Keratinocyte (primary cell): ENCODE results near the gene PTPRN2. TPM values are rescaled to one million over a fixed set of nuclear protein-coding genes. Genes with fewer than 3 reads are reported as not detected.
"Not testable (repeated sequence)": the region's sequence is repeated elsewhere in the genome, so short reads cannot be mapped to it uniquely, and the experiment has no call there.

ENCODE experiments used
- DNase-seq: peaks from one replicate; pipeline ENCODE4 v3.0.0-alpha.2; 2011; ENCODE audit warnings: low read depth, missing footprints, low spot score
- FAIRE-seq: peaks from 2 replicates; lab custom pipeline; 2011; peaks lifted over from hg19 to GRCh38; lab: Jason Lieb, UNC
- H2AFZ ChIP-seq: 2 replicates; pipeline ENCODE4 v1.6.0; 2012; ENCODE audit warnings: low read length, control low read depth, inconsistent platforms; ENCODE audit not compliant: control insufficient read depth
- H3K27ac ChIP-seq: 2 replicates; pipeline ENCODE4 v1.5.1; 2011; ENCODE audit warnings: low read length; ENCODE audit not compliant: control insufficient read depth, insufficient read depth
- H3K27me3 ChIP-seq: 3 replicates; pipeline ENCODE4 v1.6.0; 2011; ENCODE audit warnings: low read length; ENCODE audit not compliant: control insufficient read depth, insufficient read depth; ENCODE audit errors: extremely low read depth
- H3K36me3 ChIP-seq, 2 experiments: 2 replicates in 1 of 2; 3 replicates in 1 of 2; pipeline ENCODE4 v1.5.1; 2011; ENCODE audit warnings: low read length in 2 of 2, mild to moderate bottlenecking in 1 of 2; ENCODE audit not compliant: control insufficient read depth in 2 of 2, insufficient read depth in 2 of 2; ENCODE audit errors: extremely low read depth in 1 of 2
- H3K4me1 ChIP-seq: 3 replicates; pipeline ENCODE4 v1.5.1; 2011; ENCODE audit warnings: low read length; ENCODE audit not compliant: control insufficient read depth, insufficient read depth; ENCODE audit errors: extremely low read depth
- H3K4me2 ChIP-seq: 3 replicates; pipeline ENCODE4 v1.6.0; 2011; ENCODE audit warnings: low read depth, low read length; ENCODE audit not compliant: control insufficient read depth, insufficient read depth; ENCODE audit errors: extremely low read depth
- H3K4me3 ChIP-seq, 3 experiments: fragments of 200-600 bp in 1 of 3; sonication (generic) in 1 of 3; 2 replicates in 2 of 3; 3 replicates in 1 of 3; pipeline ENCODE4 v1.5.1; 2011 to 2016; ENCODE audit warnings: low read length in 3 of 3, mild to moderate bottlenecking in 3 of 3, control low read depth in 2 of 3, inconsistent platforms in 1 of 3, low read depth in 1 of 3, mixed read lengths in 1 of 3, mixed run types in 1 of 3, moderate library complexity in 1 of 3; ENCODE audit not compliant: control insufficient read depth in 2 of 3, insufficient read depth in 2 of 3; ENCODE audit errors: extremely low read depth in 1 of 3
- H3K79me2 ChIP-seq: 2 replicates; pipeline ENCODE4 v1.6.0; 2012; ENCODE audit warnings: low read length; ENCODE audit not compliant: control insufficient read depth, insufficient read depth
- H3K9ac ChIP-seq: 3 replicates; pipeline ENCODE4 v1.6.0; 2011; ENCODE audit warnings: low read length; ENCODE audit not compliant: control insufficient read depth, insufficient read depth; ENCODE audit errors: extremely low read depth
- H3K9me1 ChIP-seq: 3 replicates; pipeline ENCODE4 v1.6.0; 2011; ENCODE audit warnings: low read length; ENCODE audit not compliant: control insufficient read depth, insufficient read depth; ENCODE audit errors: extremely low read depth
- H3K9me3 ChIP-seq: 2 replicates; pipeline ENCODE4 v1.5.1; 2012; ENCODE audit warnings: low read depth, low read length; ENCODE audit not compliant: control insufficient read depth
- H4K20me1 ChIP-seq: 3 replicates; pipeline ENCODE4 v1.6.0; 2011; ENCODE audit warnings: low read length; ENCODE audit not compliant: control insufficient read depth, insufficient read depth; ENCODE audit errors: extremely low read depth
- EZH2 ChIP-seq: IDR thresholded peaks from one replicate; pipeline ENCODE4 v1.6.1; 2012; ENCODE audit warnings: inconsistent platforms, mild to moderate bottlenecking, low read length, moderate library complexity
- dilution Hi-C: fragments of 300-500 bp; cut with MboI; formaldehyde crosslinking; loops from one replicate; pipeline ENCODE4 v1.7.0; 2020; ENCODE audit warnings: low sequenced_read_pairs; ENCODE audit not compliant: extremely low pct_ligation_motif_present
- polyA plus RNA-seq, 5 experiments: library from polyadenylated mRNA; depleted of rRNA in 3 of 5; stranded (reverse) in 3 of 5; stranded (forward) in 1 of 5; unstranded in 1 of 5; fragments of >200 nt; gene quantifications; 1 replicate in 1 of 5; 2 replicates in 3 of 5; 3 replicates in 1 of 5; pipeline versions ENCODE4 v1.2.1 to v1.2.3, GENCODE V29; 2011 to 2012; ENCODE audit warnings: missing spikeins in 2 of 5, low read depth in 1 of 5, low replicate concordance in 1 of 5
- TF ChIP-seq, protein P1 (sequence below), 3 experiments: IDR thresholded peaks in 1 of 3; conservative IDR thresholded peaks in 1 of 3; optimal IDR thresholded peaks in 1 of 3; 2 replicates in 2 of 3; 3 replicates in 1 of 3; pipeline versions ENCODE3 to v1.5.1; 2011; ENCODE audit warnings: low read length in 3 of 3, mild to moderate bottlenecking in 3 of 3, moderate library complexity in 2 of 3, control low read depth in 1 of 3, inconsistent platforms in 1 of 3; ENCODE audit not compliant: insufficient read depth in 2 of 3; ENCODE audit errors: extremely low read depth in 1 of 3

PTPRN2 gene
- polyA plus RNA-seq, 1 donor (not counting 4 experiments of a cell fraction or from before 2014, with no cell fraction given): not detected

DNA sequence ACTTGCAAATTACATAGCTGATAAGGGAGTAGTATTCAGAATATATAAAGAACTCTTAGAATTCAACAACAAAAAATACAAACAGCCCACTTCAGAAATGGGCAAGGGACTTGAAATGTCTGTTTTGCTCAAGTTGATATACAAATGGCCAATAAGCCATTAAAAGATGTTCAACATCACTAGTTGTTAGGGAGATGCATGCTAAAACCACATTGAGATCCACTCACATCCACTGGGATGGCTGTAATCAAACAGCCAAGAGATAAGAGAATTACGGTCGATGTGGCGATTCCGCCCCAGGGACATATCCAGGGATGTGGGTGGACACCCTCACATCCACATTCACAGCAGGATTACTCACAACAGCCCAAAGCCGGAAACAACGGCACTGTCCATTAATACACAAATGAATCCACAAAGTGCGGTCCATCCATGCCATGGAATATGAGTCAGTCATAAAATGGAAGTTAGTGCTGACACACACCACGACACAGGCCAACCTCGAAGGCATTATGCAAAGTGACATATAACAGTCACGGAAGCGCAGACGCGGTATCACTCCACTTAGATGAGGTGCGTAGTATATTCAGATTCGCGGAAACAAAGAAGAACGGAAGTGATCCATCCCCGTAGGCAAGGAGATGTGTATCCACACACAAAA, 1023.0 kb downstream of the PTPRN2 start:
- H3K79me2 ChIP-seq: no peaks in the 10 kb centered on the region
- no peaks in the 10 kb centered on the region for H3K27me3 ChIP-seq
- no peak for TF ChIP-seq EZH2
- TF ChIP-seq, protein P1, sequence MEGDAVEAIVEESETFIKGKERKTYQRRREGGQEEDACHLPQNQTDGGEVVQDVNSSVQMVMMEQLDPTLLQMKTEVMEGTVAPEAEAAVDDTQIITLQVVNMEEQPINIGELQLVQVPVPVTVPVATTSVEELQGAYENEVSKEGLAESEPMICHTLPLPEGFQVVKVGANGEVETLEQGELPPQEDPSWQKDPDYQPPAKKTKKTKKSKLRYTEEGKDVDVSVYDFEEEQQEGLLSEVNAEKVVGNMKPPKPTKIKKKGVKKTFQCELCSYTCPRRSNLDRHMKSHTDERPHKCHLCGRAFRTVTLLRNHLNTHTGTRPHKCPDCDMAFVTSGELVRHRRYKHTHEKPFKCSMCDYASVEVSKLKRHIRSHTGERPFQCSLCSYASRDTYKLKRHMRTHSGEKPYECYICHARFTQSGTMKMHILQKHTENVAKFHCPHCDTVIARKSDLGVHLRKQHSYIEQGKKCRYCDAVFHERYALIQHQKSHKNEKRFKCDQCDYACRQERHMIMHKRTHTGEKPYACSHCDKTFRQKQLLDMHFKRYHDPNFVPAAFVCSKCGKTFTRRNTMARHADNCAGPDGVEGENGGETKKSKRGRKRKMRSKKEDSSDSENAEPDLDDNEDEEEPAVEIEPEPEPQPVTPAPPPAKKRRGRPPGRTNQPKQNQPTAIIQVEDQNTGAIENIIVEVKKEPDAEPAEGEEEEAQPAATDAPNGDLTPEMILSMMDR (optimal IDR thresholded peaks at IDR 0.05 in 1 of 3, IDR thresholded peaks at IDR 0.05 in 1 of 3, conservative IDR thresholded peaks at IDR 0.05 in 1 of 3; ENCODE audit: extremely low read depth in 1 of 3, insufficient read depth in 2 of 3, low read length in 3 of 3): no peak
- dilution Hi-C loops: no loop called here
- peaks cover 27% of the 10 kb centered on the region for H3K9me3 ChIP-seq
- no peak overlapping the region for H3K27ac ChIP-seq
- H3K36me3 ChIP-seq: no peaks in the 10 kb centered on the region
- H3K4me1 ChIP-seq: no peaks in the 10 kb centered on the region
- no peaks in the 10 kb centered on the region for H3K9me1 ChIP-seq
- no peak overlapping the region for H3K4me3 ChIP-seq
- H2AFZ ChIP-seq: no peak overlapping the region
- H4K20me1 ChIP-seq: no peaks in the 10 kb centered on the region
- no peak for FAIRE-seq
- no peak overlapping the region for H3K4me2 ChIP-seq
- no peak for DNase-seq
- no peak overlapping the region for H3K9ac ChIP-seq

DNA sequence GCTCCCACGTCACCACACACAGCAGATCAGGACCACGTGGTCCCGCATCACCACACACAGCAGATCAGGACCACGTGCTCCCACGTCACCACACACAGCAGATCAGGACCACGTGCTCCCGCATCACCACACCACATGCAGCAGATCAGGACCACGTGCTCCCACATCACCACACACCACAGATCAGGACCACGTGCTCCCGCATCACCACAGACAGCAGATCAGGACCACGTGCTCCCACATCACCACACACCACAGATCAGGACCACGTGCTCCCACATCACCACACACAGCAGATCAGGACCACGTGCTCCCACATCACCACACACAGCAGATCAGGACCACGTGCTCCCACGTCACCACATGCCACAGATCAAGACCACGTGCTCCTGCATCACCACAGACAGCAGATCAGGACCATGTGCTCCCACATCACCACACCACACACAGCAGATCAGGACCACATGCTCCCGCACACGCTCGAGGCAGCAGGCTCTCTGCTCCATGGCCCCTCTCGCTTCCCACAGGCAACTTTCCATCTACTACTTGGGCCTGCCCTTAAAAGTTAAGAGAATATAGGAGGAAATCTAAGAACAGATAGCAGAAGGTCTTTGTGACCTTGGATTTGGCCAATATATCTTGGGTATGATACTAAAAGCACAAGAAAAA, 1024.0 kb downstream of the PTPRN2 start:
- H3K36me3 ChIP-seq, H3K4me2 ChIP-seq, H3K9me1 ChIP-seq, H3K4me1 ChIP-seq, H4K20me1 ChIP-seq, dilution Hi-C loops, H3K4me3 ChIP-seq, H3K27ac ChIP-seq, H3K79me2 ChIP-seq, FAIRE-seq, DNase-seq, H2AFZ ChIP-seq, H3K9ac ChIP-seq, H3K27me3 ChIP-seq: not testable (repeated sequence)
- H3K9me3 ChIP-seq: peaks cover 30% of the 10 kb centered on the region

DNA sequence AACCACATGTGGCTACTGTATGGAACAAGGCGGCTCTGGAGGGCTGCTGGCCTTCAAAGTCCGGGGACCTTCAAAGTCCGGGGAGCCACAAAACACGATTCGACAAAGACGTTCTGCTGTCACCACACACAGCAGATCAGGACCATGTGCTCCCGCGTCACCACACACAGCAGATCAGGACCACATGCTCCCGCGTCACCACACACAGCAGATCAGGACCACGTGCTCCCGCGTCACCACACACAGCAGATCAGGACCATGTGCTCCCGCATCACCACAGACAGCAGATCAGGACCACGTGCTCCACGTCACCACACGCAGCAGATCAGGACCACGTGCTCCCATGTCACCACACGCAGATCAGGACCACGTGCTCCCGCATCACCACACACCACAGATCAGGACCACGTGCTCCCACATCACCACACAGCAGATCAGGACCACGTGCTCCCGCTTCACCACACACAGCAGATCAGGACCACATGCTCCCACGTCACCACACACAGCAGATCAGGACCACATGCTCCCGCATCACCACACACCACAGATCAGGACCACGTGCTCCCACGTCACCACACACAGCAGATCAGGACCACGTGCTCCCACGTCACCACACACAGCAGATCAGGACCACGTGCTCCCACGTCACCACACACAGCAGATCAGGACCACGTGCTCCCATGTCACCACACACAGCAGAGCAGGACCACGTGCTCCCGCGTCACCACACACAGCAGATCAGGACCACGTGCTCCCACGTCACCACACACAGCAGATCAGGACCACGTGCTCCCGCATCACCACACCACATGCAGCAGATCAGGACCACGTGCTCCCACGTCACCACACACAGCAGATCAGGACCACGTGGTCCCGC, 1024.9 kb downstream of the PTPRN2 start:
- dilution Hi-C loops, FAIRE-seq, H3K36me3 ChIP-seq, H4K20me1 ChIP-seq, H2AFZ ChIP-seq, H3K4me1 ChIP-seq, H3K4me3 ChIP-seq, H3K27ac ChIP-seq, H3K27me3 ChIP-seq, H3K4me2 ChIP-seq, H3K79me2 ChIP-seq, H3K9ac ChIP-seq, H3K9me1 ChIP-seq, DNase-seq: not testable (repeated sequence)
- peaks cover 36% of the 10 kb centered on the region for H3K9me3 ChIP-seq
